ENCODE results near the gene CRIP3. TPM values are rescaled to one million over a fixed set of nuclear protein-coding genes. Genes with fewer than 3 reads are reported as not detected.

CRIP3 gene
- total RNA-seq, 4 donors from 2014 or later, result 0.82 to 1.4 TPM; not detected in 2

GRCh38 chr6:43291708-43292107 lies 16.9 kb downstream of the CRIP3 start:
- TF ChIP-seq EP300 (IDR thresholded peaks at IDR 0.05; ENCODE audit: low read depth), result peak; percentile 58
- no peak for TF ChIP-seq CTCF (IDR thresholded peaks at IDR 0.05)
- TF ChIP-seq POLR2A (IDR thresholded peaks at IDR 0.05), result no peak
- peak in 1 of 3 donors; percentile 29 for TF ChIP-seq POLR2AphosphoS5 (IDR thresholded peaks at IDR 0.05)
- DNase-seq, result no peak

DNA sequence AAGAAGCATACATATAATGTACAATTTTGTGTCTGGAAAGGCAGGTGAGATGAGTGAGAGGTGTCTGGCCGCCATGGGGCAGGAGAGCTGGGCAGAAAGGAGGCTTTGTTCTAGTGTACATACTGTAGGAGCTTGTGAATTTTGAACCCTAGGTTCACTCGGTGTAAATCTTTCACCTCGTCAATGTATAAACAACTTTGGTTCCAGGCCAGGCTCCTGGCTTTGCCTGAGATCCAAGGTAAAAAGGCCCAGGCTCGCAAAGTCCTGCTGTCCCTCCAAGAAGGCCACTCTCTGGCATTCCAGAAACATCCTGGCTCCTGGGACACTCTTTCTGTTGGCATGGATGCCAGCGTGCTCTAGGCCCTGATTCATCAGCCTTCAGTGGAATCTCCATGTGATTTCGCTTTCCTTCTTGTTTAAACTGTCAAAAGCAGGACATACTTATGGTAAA lies 17.7 kb downstream of the CRIP3 start:
- in situ Hi-C loops (cut with MboI; ENCODE audit: low pct_ligation_motif_present in 1 of 4, low pct_unique_long_range_greater_than_20kb in 1 of 4, low sequenced_read_pairs in 3 of 4), result no loop called here
- Histone ChIP-seq H3K27me3 (peaks cover under 1% of the 10 kb centered on the region), H3K36me3 (no peaks in the 10 kb centered on the region), H3K9me3 (no peaks in the 10 kb centered on the region), H3K27ac (peak overlapping the region; percentile 34 to 67 (median 62)), H3K4me1 (peaks cover 6 to 38% (median 17%) of the 10 kb centered on the region in 4 donors), H3K4me3 (no peak overlapping the region)
- 66 to 100% methylated on average over 1 to 6 of the region's 6 CpGs for WGBS, 2 donors (ENCODE audit: low coverage in 1 of 2)
- intact Hi-C loops (cut with DNase I; ENCODE audit: low total_unique reads), result no loop called here
- DNase-seq, result no peak
- TF ChIP-seq POLR2A (IDR thresholded peaks at IDR 0.05), result no peak
- no peak for TF ChIP-seq CTCF (IDR thresholded peaks at IDR 0.05)
- no peak for TF ChIP-seq POLR2AphosphoS5 (IDR thresholded peaks at IDR 0.05)
- TF ChIP-seq EP300 (IDR thresholded peaks at IDR 0.05; ENCODE audit: low read depth), result no peak

More at GRCh38 chr6:43291708-43292107, 16.9 kb downstream of the CRIP3 start:
- Histone ChIP-seq H3K4me3 (no peak overlapping the region), H3K9me3 (no peaks in the 10 kb centered on the region), H3K4me1 (peaks cover 6 to 38% (median 17%) of the 10 kb centered on the region in 4 donors), H3K27me3 (no peaks in the 10 kb centered on the region), H3K27ac (peak overlapping the region in 3 of 4 donors; percentile 59 to 67 (median 66)), H3K36me3 (no peaks in the 10 kb centered on the region)
- in situ Hi-C loops (cut with MboI; ENCODE audit: low pct_ligation_motif_present in 1 of 4, low pct_unique_long_range_greater_than_20kb in 1 of 4, low sequenced_read_pairs in 3 of 4) (no loop called here), intact Hi-C loops (cut with DNase I; ENCODE audit: low total_unique reads) (no loop called here)
- 68 to 74% methylated on average over 2 of the region's 2 CpGs for WGBS, 2 donors (ENCODE audit: low coverage in 1 of 2)

DNA sequence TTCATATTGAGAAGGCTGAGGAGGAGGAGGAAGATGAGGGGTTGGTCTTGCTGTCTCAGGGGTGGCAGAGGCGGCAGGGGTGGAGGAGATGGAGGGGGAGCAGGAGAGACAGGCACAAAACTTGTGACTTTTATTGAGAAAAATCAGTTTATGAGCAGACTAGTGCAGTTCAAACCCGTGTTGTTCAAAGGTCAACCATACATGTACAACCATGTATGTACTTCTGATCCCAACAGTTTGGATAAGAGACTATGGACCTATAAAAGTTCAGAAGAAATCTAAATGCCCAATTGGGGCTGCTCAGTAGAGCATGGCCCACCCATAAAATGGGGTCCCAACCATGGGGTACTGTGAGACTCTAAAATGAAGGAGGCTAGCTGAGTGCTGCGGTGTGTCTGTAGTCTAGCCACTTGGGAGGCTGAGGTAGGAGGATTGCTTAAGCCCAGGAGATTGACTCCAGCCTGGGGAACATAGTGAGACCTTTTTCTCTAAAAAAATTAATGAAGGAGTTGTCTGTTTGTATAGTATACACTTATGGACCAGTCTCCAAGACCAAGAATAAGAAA lies 18.2 kb downstream of the CRIP3 start:
- TF ChIP-seq CTCF (IDR thresholded peaks at IDR 0.05), result no peak
- TF ChIP-seq POLR2A (IDR thresholded peaks at IDR 0.05), result no peak
- no peak for TF ChIP-seq EP300 (IDR thresholded peaks at IDR 0.05; ENCODE audit: low read depth)
- no peak for TF ChIP-seq POLR2AphosphoS5 (IDR thresholded peaks at IDR 0.05)
- Histone ChIP-seq H3K4me1 (peaks cover 6 to 38% (median 17%) of the 10 kb centered on the region in 4 donors), H3K27me3 (peaks cover 6% of the 10 kb centered on the region), H3K27ac (peak overlapping the region; percentile 34 to 67 (median 62)), H3K36me3 (no peaks in the 10 kb centered on the region), H3K4me3 (no peak overlapping the region), H3K9me3 (no peaks in the 10 kb centered on the region)
- 51% methylated on average over 3 of the region's 3 CpGs; no CpG with 5 or more reads in 1 of the 2 donors for WGBS, 2 donors (ENCODE audit: low coverage in 1 of 2)
- DNase-seq, result no peak
- in situ Hi-C loops (cut with MboI; ENCODE audit: low pct_ligation_motif_present in 1 of 4, low pct_unique_long_range_greater_than_20kb in 1 of 4, low sequenced_read_pairs in 3 of 4) (no loop called here), intact Hi-C loops (cut with DNase I; ENCODE audit: low total_unique reads) (no loop called here)

DNA sequence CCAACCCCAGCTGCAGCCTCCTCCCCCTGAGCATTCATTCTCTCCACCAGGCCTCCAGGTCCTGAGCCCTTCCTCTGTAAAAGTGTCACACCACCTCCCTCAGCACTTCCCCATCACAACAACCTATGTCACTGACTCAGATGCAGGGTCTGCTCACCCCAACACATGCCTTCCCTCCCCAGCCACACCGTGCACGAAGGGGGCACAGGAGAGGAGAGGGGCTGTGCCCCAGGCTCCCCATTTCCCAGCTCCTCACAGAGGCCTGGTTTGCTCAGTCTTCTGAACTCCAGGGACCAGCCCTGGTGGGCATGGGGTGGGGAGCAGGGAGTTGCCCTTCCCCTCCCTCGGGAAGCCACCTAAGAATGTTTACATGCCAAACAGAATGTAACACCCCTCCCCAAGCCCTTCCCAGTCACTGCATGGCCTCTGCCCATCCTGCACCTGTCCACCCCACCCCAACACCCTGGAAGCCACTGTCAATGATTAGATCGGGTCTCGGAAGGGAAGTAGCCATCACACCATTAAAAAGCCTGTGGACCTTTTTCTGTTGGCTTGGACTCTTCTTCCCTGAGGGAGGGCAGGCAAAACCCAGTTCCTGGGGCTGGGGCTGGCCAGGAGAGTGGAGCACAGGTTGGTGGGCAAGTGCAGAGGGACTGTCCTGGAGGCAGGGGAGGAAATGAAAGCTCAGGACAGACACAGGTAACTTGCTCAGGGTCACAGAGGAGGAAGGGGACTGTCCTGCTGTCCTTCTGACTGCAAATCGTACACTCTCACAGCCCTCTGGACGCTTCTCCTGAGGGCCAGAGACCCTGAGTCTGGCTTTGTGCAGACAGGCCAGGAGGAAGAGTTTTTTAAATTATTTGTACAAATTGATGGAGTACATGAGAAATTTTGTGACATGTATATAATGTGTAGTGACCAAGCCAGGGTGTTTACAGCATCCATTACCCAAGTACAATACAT lies 20.6 kb downstream of the CRIP3 start:
- WGBS, 2 donors (ENCODE audit: low coverage in 1 of 2), result 64 to 80% methylated on average over 1 to 7 of the region's 7 CpGs
- peak overlapping the region in 3 of 4 donors; percentile 14 to 56 (median 25) for H3K27ac ChIP-seq

More for the DNA sequence above, 20.6 kb downstream of the CRIP3 start:
- intact Hi-C loops (cut with DNase I; ENCODE audit: low total_unique reads), result no loop called here
- Histone ChIP-seq H3K36me3 (no peaks in the 10 kb centered on the region), H3K4me3 (no peak overlapping the region), H3K9me3 (no peaks in the 10 kb centered on the region), H3K27me3 (peaks cover 13% of the 10 kb centered on the region), H3K4me1 (peaks cover 6 to 38% (median 17%) of the 10 kb centered on the region in 4 donors)
- peak; percentile 36 for DNase-seq
- TF ChIP-seq POLR2AphosphoS5 (IDR thresholded peaks at IDR 0.05), result no peak
- no peak for TF ChIP-seq EP300 (IDR thresholded peaks at IDR 0.05; ENCODE audit: low read depth)
- TF ChIP-seq CTCF (IDR thresholded peaks at IDR 0.05), result no peak
- TF ChIP-seq POLR2A (IDR thresholded peaks at IDR 0.05), result no peak
- in situ Hi-C loops (cut with MboI; ENCODE audit: low pct_ligation_motif_present in 1 of 4, low pct_unique_long_range_greater_than_20kb in 1 of 4, low sequenced_read_pairs in 3 of 4), result no loop called here
